Left ventricle myocardium inferior (tissue), 1 donor: ENCODE data around the gene FLYWCH1. TPM values are rescaled to one million over a fixed set of nuclear protein-coding genes. Genes with fewer than 3 reads are reported as not detected.

Experiments
- DNase-seq: peaks from one replicate; pipeline ENCODE4 v3.0.0-alpha.2; 2020
- H3K27ac ChIP-seq: fragments of 200-600 bp; replicated peaks from 2 replicates; pipeline ENCODE4 v1.8.0; 2021
- H3K27me3 ChIP-seq: fragments of 200-600 bp; 2 replicates; pipeline ENCODE4 v1.8.0; 2021; ENCODE audit warnings: low read depth
- H3K36me3 ChIP-seq: fragments of 200-600 bp; 2 replicates; pipeline ENCODE4 v1.8.0; 2021
- H3K4me1 ChIP-seq: fragments of 200-600 bp; 2 replicates; pipeline ENCODE4 v1.8.0; 2021
- H3K4me3 ChIP-seq: fragments of 200-600 bp; 2 replicates; pipeline ENCODE4 v1.8.0; 2021; ENCODE audit warnings: mild to moderate bottlenecking, moderate library complexity
- H3K9me3 ChIP-seq: fragments of 200-600 bp; replicated peaks from 2 replicates; pipeline ENCODE4 v1.8.0; 2021
- intact Hi-C: fragments of 100-400 bp; cut with micrococcal nuclease; formaldehyde crosslinking; loops from one replicate; pipeline ENCODE4 v1.11.0; 2022
- total RNA-seq: library from RNA; stranded (reverse); fragmentation: NEBNext Ultra II Directional; extraction: Animal tissue kit (Norgen Biotek cat#: 25700); gene quantifications from one replicate; pipeline ENCODE4 v1.2.1, GENCODE V29; 2021
- TF ChIP-seq, protein P1 (sequence below): fragments of 200-600 bp; IDR thresholded peaks from 2 replicates; pipeline ENCODE4 v1.8.0; 2021; ENCODE audit warnings: antibody characterized with exemption, mild to moderate bottlenecking, borderline replicate concordance
- donor health status: DM: no; HTN: yes; CAD: no; lungs with severe emphysema.

FLYWCH1 gene
- total RNA-seq, 1 donor from 2014 or later: 35.7 TPM

GRCh38 chr16:2968368-2968737 is 56.6 kb downstream of the FLYWCH1 start:
- Histone ChIP-seq H3K4me3 (peak overlapping the region; percentile 85), H3K36me3 (peaks cover 5% of the 10 kb centered on the region), H3K27me3 (peaks cover 53% of the 10 kb centered on the region), H3K9me3 (no peaks in the 10 kb centered on the region), H3K4me1 (peaks cover 84% of the 10 kb centered on the region), H3K27ac (no peak overlapping the region)
- intact Hi-C loops: no loop called here
- DNase-seq: no peak
- TF ChIP-seq, protein P1, sequence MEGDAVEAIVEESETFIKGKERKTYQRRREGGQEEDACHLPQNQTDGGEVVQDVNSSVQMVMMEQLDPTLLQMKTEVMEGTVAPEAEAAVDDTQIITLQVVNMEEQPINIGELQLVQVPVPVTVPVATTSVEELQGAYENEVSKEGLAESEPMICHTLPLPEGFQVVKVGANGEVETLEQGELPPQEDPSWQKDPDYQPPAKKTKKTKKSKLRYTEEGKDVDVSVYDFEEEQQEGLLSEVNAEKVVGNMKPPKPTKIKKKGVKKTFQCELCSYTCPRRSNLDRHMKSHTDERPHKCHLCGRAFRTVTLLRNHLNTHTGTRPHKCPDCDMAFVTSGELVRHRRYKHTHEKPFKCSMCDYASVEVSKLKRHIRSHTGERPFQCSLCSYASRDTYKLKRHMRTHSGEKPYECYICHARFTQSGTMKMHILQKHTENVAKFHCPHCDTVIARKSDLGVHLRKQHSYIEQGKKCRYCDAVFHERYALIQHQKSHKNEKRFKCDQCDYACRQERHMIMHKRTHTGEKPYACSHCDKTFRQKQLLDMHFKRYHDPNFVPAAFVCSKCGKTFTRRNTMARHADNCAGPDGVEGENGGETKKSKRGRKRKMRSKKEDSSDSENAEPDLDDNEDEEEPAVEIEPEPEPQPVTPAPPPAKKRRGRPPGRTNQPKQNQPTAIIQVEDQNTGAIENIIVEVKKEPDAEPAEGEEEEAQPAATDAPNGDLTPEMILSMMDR: no peak

GRCh38 chr16:2968738-2969544 is 57.2 kb downstream of the FLYWCH1 start, which contains the start of gene PAQR4:
TSS of gene PAQR4 (plus strand) at chr16:2969348. CDS start at chr16:2969675, 327 bp downstream.
- intact Hi-C loops: no loop called here
- Histone ChIP-seq H3K27me3 (peaks cover 47% of the 10 kb centered on the region), H3K4me3 (peak within 1 kb of the TSS; percentile 85), H3K27ac (peak within 1 kb of the TSS; percentile 87), H3K36me3 (peaks cover 5% of the 10 kb centered on the region), H3K4me1 (peaks cover 78% of the 10 kb centered on the region), H3K9me3 (no peaks in the 10 kb centered on the region)
- peak; percentile 89 for DNase-seq
- TF ChIP-seq, protein P1: peak; percentile 23

GRCh38 chr16:2969545-2970521 is 58.1 kb downstream of the FLYWCH1 start:
- Histone ChIP-seq H3K36me3 (peaks cover 5% of the 10 kb centered on the region), H3K4me1 (peaks cover 69% of the 10 kb centered on the region), H3K9me3 (no peaks in the 10 kb centered on the region), H3K27me3 (peaks cover 38% of the 10 kb centered on the region), H3K27ac (peak overlapping the region; percentile 87), H3K4me3 (peak overlapping the region; percentile 85)
- TF ChIP-seq, protein P1: peak; percentile 50
- peak; percentile 59 for DNase-seq
- intact Hi-C loops: no loop called here

DNA sequence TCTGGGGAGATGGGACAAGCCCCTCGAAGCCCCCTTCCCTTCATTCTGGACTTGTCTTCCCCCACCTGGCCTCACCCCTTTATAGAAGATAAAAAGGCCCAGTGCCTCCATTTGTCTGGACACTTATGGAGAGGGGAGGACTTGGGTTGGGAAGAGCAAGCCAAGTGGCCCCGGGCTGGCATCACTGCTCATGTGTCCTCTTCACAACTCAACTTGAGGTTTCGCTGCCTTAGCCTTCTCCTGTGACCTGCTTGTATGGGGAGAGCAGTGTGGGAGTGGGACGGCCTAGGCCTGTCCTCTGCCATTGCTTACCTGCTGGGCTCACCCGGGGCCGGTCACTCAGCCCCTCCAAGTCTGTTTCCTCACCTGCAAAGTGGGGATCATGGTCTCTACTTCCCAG is 58.8 kb downstream of the FLYWCH1 start:
- intact Hi-C loops: no loop called here
- peak overlapping the region; percentile 87 for H3K27ac ChIP-seq
- TF ChIP-seq, protein P1: no peak
- peaks cover 5% of the 10 kb centered on the region for H3K36me3 ChIP-seq
- no peak for DNase-seq
- H3K4me3 ChIP-seq: peak overlapping the region; percentile 85
- H3K9me3 ChIP-seq: no peaks in the 10 kb centered on the region
- peaks cover 31% of the 10 kb centered on the region for H3K27me3 ChIP-seq
- peaks cover 62% of the 10 kb centered on the region for H3K4me1 ChIP-seq
